Neural cell (in vitro differentiated cells): ENCODE measurements around the gene MAGI2.

ENCODE experiments used
- EP300 ChIP-seq: fragments of 450-650 bp; conservative IDR thresholded peaks from 2 replicates; pipeline ENCODE4 v1.6.1; 2014; ENCODE audit warnings: antibody characterized with exemption, mild to moderate bottlenecking, moderate library complexity; ENCODE audit not compliant: poor library complexity, severe bottlenecking
- EZH2 ChIP-seq: fragments of 200-600, 300-800 bp; shearing (Covaris generic), sonication (generic); IDR thresholded peaks from 2 replicates; pipeline ENCODE4 v1.6.1; 2014; ENCODE audit warnings: antibody characterized with exemption, low read length, borderline replicate concordance, mild to moderate bottlenecking; ENCODE audit not compliant: insufficient read depth, poor library complexity, severe bottlenecking
- POLR2AphosphoS5 ChIP-seq: IDR thresholded peaks from 2 replicates; pipeline ENCODE4 v1.6.1; 2012
- RAD21 ChIP-seq: fragments of 450-650 bp; conservative IDR thresholded peaks from 2 replicates; pipeline ENCODE4 v1.6.1; 2014; ENCODE audit warnings: antibody characterized with exemption, mild to moderate bottlenecking, moderate library complexity
- SMC3 ChIP-seq: fragments of 450-650 bp; conservative IDR thresholded peaks from 2 replicates; pipeline ENCODE4 v1.6.1; 2014; ENCODE audit warnings: antibody characterized with exemption, mild to moderate bottlenecking, moderate library complexity; ENCODE audit not compliant: poor library complexity
- TF ChIP-seq, protein P1 (sequence below): fragments of 450-650 bp; IDR thresholded peaks from 2 replicates; pipeline ENCODE4 v1.5.1; 2014; ENCODE audit warnings: antibody characterized with exemption, mild to moderate bottlenecking, moderate library complexity; ENCODE audit not compliant: poor library complexity, severe bottlenecking

DNA sequence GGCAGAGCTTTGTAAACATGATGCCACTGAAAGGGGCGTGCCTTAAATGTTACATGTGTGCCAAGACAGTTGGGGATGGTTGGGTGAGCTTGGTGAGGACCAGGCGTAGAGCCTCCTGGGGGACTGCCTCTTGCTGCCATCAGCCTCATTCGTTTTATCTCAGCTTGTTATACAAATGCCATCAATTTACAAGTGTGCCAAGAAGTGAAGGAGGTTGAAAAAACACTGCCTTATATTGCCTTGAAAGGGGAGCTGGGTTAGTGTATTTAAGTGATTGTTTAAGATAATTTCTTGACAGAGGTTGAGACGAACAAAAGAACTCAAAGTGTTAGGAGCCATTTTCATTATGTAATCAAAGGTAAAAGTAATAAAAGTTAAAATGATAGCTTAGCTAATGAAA, 1300.2 kb downstream of the MAGI2 start:
- no peak for TF ChIP-seq EZH2
- TF ChIP-seq, protein P1, sequence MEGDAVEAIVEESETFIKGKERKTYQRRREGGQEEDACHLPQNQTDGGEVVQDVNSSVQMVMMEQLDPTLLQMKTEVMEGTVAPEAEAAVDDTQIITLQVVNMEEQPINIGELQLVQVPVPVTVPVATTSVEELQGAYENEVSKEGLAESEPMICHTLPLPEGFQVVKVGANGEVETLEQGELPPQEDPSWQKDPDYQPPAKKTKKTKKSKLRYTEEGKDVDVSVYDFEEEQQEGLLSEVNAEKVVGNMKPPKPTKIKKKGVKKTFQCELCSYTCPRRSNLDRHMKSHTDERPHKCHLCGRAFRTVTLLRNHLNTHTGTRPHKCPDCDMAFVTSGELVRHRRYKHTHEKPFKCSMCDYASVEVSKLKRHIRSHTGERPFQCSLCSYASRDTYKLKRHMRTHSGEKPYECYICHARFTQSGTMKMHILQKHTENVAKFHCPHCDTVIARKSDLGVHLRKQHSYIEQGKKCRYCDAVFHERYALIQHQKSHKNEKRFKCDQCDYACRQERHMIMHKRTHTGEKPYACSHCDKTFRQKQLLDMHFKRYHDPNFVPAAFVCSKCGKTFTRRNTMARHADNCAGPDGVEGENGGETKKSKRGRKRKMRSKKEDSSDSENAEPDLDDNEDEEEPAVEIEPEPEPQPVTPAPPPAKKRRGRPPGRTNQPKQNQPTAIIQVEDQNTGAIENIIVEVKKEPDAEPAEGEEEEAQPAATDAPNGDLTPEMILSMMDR: no peak
- no peak for TF ChIP-seq RAD21
- no peak for TF ChIP-seq POLR2AphosphoS5
- no peak for TF ChIP-seq EP300
- TF ChIP-seq SMC3: no peak
